Measurements from ENCODE around the gene SMCO4.
A peak's percentile ranks its signal among the peaks of the same experiment; 100 is the strongest.

Gene SMCO4

GRCh38 chr11:93480256-93480655 lies 62.9 kb downstream of the SMCO4 start:
- Mint-ChIP-seq H3K27ac (no peak overlapping the region), H3K4me3 (no peak overlapping the region), H3K27me3 (ENCODE audit: low read depth) (peaks cover 3% of the 10 kb centered on the region), H3K36me3 (ENCODE audit: low read depth) (peaks cover 5% of the 10 kb centered on the region), H3K4me1 (peaks cover 34% of the 10 kb centered on the region), H3K9me3 (no peaks in the 10 kb centered on the region)
- TF ChIP-seq CTCF (IDR thresholded peaks at IDR 0.05; ENCODE audit: unreplicated experiment in 3 of 3): no peak

GRCh38 chr11:93478841-93479240 lies 64.3 kb downstream of the SMCO4 start:
- H3K4me3 Mint-ChIP-seq: no peak overlapping the region
- peaks cover 9% of the 10 kb centered on the region for H3K36me3 Mint-ChIP-seq (ENCODE audit: low read depth)
- peaks cover 24% of the 10 kb centered on the region for H3K4me1 Mint-ChIP-seq
- no peak overlapping the region for H3K27ac Mint-ChIP-seq
- no peaks in the 10 kb centered on the region for H3K9me3 Mint-ChIP-seq
- peaks cover 3% of the 10 kb centered on the region for H3K27me3 Mint-ChIP-seq (ENCODE audit: low read depth)
- TF ChIP-seq CTCF (IDR thresholded peaks at IDR 0.05; ENCODE audit: unreplicated experiment in 3 of 3): no peak

GRCh38 chr11:93477684-93478234 lies 65.4 kb downstream of the SMCO4 start:
- Mint-ChIP-seq H3K36me3 (ENCODE audit: low read depth) (peaks cover 9% of the 10 kb centered on the region), H3K9me3 (no peaks in the 10 kb centered on the region), H3K4me3 (no peak overlapping the region), H3K27ac (peak overlapping the region in 2 of 3 experiments; percentile 43 to 67), H3K27me3 (ENCODE audit: low read depth) (peaks cover 3% of the 10 kb centered on the region), H3K4me1 (peaks cover 20% of the 10 kb centered on the region)
- no peak for TF ChIP-seq CTCF (IDR thresholded peaks at IDR 0.05; ENCODE audit: unreplicated experiment in 3 of 3)

GRCh38 chr11:93476796-93477195 lies 66.4 kb downstream of the SMCO4 start:
- Mint-ChIP-seq H3K27me3 (ENCODE audit: low read depth) (peaks cover 3% of the 10 kb centered on the region), H3K4me1 (peaks cover 10% of the 10 kb centered on the region), H3K4me3 (no peak overlapping the region), H3K36me3 (ENCODE audit: low read depth) (peaks cover 9% of the 10 kb centered on the region), H3K9me3 (no peaks in the 10 kb centered on the region), H3K27ac (no peak overlapping the region)
- no peak for TF ChIP-seq CTCF (IDR thresholded peaks at IDR 0.05; ENCODE audit: unreplicated experiment in 3 of 3)

GRCh38 chr11:93474123-93474522 lies 69.1 kb downstream of the SMCO4 start:
- H3K4me3 Mint-ChIP-seq: no peak overlapping the region
- H3K27me3 Mint-ChIP-seq (ENCODE audit: low read depth): no peaks in the 10 kb centered on the region
- H3K27ac Mint-ChIP-seq: peak overlapping the region in 1 of 3 experiments; percentile 31
- H3K9me3 Mint-ChIP-seq: no peaks in the 10 kb centered on the region
- peaks cover 9% of the 10 kb centered on the region for H3K4me1 Mint-ChIP-seq
- peaks cover 9% of the 10 kb centered on the region for H3K36me3 Mint-ChIP-seq (ENCODE audit: low read depth)
- TF ChIP-seq CTCF (IDR thresholded peaks at IDR 0.05; ENCODE audit: unreplicated experiment in 3 of 3): no peak

- Mint-ChIP-seq H3K9me3 (no peaks in the 10 kb centered on the region), H3K27me3 (ENCODE audit: low read depth) (no peaks in the 10 kb centered on the region), H3K4me3 (no peak overlapping the region), H3K36me3 (ENCODE audit: low read depth) (no peaks in the 10 kb centered on the region), H3K4me1 (no peaks in the 10 kb centered on the region), H3K27ac (no peak overlapping the region)
- no peak for TF ChIP-seq CTCF (IDR thresholded peaks at IDR 0.05; ENCODE audit: unreplicated experiment in 3 of 3)
Measured at GRCh38 chr11:93468290-93468689, 74.9 kb downstream of the SMCO4 start.
